OCI-M2 (cell line): ENCODE measurements around the gene MED12L.
"Not testable (repeated sequence)": the region's sequence is repeated elsewhere in the genome, so short reads cannot be mapped to it uniquely, and the experiment has no call there.

Experiments used
- DNase-seq: peaks from one replicate; lab custom pipeline; 2025; ENCODE audit not compliant: unreplicated experiment; lab: John Stamatoyannopoulos, UW

MED12L gene

DNA sequence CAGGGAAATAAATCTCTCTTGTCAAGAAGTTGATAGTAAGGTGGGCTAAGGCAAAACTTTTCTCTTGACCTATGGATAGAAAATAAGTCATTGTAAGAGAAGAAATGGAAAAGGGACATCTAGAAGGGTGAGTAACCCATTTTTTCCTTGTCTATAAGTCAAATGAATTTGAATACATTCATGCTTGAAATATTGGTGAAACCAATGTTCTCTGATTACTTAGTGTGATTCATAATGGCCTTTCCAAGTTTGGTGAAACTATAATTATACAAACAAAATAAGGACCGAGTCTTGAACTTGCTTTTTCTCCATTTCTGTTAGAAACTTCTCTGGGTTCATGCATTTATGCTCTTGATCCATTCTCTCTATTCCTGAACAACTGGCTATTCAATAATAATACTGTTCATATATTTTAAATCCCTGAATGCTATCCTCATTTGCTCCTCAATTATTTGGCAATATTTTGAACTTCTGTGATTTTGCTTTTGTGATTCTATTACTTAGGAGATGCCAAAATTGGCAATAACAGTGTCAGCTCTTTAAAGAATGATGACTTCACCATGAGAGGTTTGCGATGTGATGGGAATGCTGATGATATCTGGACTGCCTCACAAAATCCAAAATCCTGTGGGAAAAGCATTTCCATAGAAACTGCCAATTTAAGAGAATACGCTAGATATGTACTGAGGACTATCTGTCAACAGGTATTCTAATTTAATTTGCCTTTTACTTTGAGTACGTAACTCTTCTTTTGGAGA lies 286.8 kb downstream of the MED12L start:
- DNase-seq = no peak

DNA sequence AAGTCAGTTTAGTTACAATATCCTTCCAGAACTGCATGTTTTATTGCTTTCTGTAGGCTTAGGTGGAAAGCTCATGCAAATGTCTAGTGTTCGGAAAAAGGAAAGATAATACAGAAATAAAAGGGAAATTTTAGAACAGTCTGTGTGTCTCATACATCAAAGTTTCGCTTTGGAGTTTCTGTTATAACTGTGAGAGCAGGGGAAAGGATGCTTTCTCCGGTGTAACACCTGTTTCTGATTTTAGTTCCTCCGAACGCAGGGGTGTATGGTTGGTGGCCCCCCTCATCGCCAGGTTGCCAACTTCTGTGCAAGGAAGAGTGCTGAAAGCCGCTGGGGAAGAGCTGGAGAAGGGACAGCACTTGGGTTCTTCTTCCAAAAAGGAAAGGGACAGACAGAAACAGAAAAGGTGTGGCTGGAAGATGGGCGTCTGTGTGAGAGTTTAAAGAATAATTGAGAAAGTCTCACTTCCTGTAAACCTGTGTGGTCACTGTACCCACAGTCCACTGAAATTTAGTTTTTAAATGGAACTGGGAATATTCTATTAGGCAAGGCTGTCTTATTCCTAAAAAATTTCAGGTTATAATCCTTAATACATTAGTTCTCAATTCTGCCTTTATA lies 292.4 kb downstream of the MED12L start:
- DNase-seq = no peak

DNA sequence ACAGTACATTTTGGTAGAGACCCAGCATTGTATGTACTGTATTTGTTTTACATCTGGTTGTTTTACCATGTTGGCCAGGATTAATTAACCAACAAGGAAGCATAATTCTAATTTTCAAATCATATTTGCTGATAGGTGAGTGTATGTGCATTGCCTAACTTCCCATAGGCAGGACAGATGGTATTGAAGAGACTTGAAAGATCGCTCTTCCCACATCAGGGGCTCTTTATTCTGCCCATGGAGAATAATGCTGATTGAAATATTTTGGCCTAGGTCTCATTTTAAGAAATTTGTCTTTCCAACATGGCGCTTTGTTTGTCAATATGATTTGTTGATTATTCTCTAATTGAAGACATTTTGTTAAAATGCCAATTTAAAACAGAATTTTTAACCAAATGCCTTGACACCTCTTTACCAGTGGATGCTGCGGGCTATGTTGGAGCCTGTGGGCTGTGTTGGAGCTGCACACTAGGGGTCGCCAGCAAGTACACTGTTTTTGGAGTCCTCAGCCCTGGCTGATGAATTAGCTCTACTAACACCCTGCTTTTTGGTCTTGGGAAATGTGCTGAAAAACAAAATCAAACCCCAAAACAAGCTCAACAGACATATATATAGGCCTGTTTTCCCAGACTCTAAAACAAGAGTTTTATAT lies 293.7 kb downstream of the MED12L start:
- no peak for DNase-seq

- no peak for DNase-seq
Measured at GRCh38 chr3:151382671-151383070, 297.2 kb downstream of the MED12L start.

- DNase-seq = no peak
Measured at GRCh38 chr3:151383111-151383510, 297.6 kb downstream of the MED12L start.

DNA sequence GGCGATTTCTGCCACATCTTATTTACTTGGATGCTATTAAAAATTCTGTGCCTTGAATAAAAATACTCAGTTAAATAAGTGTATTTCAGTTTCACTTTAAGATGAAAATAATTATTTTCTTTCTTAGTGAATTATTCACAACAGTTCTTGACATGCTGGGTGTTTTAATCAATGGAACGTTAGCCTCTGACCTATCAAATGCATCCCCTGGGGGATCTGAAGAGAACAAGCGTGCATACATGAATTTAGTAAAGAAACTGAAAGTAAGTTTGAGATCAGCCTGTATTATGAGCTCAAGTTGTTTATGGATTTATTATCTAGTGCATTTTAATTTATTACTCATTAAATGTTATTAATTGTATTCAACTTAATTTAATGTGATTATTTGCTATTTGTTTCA lies 298.5 kb downstream of the MED12L start:
- DNase-seq = no peak

DNA sequence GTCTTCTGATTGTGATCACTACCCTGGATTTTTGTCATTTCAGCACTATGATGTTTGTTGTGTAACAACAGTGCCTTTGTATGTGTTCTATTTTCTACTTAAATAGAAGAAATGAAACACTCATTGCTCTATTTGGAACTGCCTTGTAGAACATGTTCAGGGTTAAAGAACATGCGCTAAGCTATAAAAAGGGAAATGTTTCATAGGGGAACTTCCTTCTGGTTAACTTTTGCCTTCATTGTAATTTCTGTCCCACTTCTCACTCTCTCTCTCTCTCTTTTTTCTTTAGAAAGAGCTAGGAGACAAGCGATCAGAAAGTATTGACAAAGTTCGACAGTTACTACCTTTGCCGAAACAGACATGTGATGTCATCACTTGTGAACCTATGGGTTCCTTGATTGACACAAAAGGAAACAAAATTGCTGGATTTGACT lies 299.3 kb downstream of the MED12L start, which contains the start of gene P2RY12:
Gene P2RY12 (minus strand): TSS at position 13 of the 434 bp plus-strand sequence. CDS start 45,908 bp downstream, outside the sequence.
- DNase-seq = no peak

DNA sequence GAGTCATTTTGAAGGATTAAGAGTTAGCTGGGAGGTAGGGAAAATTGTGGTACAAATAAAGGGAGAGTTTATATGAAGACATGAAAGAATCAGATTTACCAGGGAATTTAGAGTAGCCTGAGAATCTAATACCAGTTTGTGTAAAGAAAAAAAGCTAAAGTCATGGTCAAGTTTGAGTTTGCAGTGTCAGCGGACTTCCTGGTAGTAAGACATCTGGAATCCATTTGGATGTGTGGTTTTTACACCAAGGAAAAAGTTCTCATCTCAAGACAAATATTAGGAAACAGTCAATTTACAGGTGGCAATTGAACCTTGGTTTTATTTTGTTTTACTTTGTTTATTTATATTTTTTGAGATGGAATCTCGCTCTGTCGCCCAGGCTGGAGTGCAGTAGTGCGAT lies 300.6 kb downstream of the MED12L start:
- no peak for DNase-seq

DNA sequence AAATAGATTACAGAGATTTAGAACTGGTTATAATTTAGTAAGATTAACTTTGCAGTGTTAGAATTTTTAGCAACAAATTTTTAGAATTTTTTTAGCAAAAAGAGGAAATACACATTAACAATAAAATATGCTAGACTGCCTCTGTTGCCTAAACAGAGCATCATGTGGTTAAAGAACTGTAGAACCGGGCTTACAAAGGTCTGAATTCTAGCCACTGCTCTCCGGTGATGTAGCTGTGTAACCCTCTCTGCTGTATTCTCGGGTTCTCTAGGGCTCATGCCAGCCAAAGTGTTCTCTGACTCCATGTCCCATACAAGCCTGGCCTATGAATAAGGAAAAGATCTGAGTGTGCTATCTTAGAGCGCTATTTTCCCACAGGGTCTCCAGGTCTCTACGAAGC lies 302.0 kb downstream of the MED12L start:
- no peak for DNase-seq

DNA sequence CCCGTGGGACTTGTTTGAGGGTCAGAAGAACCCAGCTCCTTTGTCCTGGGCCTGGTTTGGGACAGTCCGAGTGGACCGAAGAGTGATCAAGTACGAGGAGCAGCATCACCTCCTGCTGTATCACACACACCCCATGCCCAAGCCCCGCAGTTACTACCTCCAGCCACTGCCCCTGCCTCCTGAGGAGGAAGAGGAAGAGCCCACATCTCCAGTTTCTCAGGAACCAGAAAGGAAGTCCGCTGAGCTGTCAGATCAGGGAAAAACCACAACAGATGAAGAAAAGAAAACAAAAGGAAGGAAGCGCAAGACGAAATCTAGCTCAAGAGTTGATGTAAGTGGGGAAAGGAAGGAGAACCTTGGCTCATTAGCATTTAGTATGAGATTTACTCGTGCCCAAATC lies 302.4 kb downstream of the MED12L start:
- DNase-seq = no peak

DNA sequence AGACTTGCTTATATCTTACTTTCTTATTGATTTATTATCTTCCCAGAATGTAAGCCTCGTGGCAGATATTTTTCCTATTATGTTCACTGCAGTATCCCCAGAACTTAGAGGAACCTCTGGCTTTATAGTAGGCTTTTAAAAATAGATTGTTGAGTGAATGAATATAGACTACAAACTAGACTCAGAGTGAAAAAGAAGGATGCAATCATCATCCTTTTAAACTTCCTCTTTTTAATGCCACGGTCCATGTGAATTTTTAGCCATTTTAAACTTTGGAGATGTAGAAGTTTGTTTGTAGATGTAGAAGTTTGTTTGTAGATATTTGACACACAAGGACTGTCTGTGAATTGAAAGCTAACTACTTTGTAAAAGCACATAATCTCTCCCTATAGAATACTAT lies 306.3 kb downstream of the MED12L start:
- DNase-seq = no peak

DNA sequence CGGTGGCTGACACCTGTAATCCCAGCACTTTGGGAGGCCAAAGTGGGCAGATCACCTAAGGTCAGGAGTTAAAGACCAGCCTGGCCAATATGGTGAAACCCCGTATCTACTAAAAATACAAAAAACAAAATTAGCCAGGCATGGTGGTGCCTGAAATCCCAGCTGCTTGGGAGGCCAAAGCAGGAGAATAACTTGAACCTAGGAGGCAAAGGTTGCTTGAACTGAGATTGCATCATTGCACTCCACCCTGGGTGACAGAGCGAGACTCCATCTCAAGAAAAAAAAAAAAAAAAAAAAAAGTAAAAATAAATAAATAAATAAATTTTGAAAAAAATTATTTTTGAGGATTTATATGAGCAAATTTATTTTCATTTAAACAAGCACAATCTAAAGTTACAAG lies 306.7 kb downstream of the MED12L start:
- not testable (repeated sequence) for DNase-seq

DNA sequence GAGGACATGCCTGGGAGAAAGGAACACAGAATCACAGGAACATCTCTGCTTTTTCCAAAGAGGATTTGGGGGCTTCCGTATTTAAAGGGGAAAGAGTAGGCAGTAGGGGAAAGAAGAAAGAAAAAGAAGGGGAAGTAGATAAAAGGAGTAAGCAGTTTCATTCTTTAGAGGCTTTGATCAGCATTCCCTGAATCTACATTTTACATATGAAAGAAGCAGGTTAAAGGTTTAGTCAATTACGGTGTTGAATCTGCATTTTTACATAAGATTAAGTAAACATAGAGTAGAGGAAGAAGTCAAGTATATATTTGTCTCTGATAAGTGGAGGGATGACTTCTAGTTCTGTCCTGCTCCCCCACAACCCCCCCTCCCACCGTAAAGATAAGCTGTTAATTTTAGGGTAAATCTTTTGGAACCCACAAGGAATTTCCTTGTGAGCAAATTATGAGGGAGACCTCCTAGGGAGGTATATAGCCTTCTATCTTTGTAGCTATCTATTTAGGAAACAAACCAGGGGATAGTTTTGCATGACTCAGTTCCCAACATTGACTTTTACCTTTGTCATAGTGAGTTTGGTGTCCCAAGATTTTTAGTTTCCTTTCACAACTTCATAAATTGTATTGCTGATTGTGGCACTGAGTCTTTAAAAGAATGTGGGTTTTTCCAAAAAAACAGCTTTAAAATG lies 307.8 kb downstream of the MED12L start:
- DNase-seq = no peak

DNA sequence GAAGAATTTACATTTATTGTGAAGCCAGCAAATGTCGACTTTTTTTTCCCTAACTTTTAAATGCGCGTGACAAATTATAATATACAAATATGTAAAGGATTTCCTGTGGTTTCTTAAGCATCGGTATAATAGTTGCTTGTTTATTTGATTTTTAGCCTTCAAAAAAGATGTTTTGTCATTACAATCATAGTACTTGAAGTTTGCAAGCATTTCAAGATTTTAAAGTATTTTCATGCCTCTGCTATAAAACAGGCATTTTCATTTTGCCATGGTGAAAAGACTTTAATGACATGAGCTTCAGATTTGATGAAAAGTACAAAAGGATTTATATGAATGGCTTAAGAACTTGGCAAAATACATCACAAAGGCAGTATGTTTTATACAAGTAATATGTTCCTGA lies 308.5 kb downstream of the MED12L start:
- no peak for DNase-seq

GRCh38 chr3:151394611-151395010 lies 309.1 kb downstream of the MED12L start:
- DNase-seq = no peak

- DNase-seq = no peak
Measured at GRCh38 chr3:151395806-151396205, 310.3 kb downstream of the MED12L start.

DNA sequence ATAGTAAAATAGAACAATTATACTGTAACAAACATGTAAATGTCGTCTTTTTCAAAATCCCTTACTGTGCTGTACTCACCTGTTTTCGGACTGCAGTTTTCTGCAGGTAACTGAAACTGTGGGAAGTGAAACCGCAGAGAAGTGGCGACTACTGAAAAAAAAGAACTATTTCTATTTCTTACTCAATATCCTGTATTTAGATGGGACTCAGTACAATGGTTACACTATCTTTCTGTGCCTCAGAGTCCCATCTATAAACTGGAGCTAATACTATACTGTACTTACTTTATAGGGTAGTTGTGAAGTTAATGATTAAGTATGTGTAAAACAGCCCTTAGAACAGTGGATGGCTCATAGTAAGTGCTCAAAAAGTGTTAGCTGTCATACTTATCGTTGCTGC lies 313.4 kb downstream of the MED12L start:
- DNase-seq = no peak

DNA sequence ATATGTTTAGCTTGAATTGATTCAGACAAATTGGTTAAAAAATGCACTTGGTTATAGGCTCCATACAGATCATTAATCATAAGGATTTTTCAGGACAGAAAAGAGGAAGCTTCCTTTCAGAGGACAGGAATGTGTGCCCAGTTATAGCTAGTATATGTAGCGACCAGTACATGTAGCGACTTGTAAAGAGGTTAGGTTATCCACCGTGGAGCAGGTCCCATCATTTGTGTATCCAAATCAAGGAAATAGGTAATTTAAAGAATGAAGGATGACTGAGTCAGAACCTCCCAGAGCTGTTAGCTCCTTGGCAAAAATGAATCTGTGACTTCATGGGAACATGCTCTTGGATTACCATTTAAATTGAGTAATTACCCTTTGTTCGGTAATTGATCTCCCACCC lies 314.9 kb downstream of the MED12L start:
- DNase-seq = no peak

GRCh38 chr3:151402349-151402748 lies 316.9 kb downstream of the MED12L start:
- no peak for DNase-seq

DNA sequence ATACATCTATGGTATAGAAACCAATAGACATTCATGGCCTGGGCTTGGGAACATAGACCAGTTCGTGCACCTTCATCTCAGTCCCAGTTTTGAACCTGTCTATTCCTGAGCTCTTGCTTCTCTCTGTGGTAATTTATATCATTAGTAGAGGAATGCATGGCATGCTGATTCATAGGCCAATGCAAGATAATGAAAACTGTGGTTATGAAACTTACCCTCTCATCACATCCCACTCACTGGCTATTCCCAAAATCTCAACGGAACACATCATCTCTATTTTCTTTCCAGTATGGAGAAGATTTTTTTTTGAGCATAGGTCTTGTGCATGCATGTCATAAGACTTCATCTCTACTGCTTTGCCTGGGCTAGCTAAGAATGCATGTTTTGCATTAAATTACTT lies 317.8 kb downstream of the MED12L start:
- DNase-seq = no peak

DNA sequence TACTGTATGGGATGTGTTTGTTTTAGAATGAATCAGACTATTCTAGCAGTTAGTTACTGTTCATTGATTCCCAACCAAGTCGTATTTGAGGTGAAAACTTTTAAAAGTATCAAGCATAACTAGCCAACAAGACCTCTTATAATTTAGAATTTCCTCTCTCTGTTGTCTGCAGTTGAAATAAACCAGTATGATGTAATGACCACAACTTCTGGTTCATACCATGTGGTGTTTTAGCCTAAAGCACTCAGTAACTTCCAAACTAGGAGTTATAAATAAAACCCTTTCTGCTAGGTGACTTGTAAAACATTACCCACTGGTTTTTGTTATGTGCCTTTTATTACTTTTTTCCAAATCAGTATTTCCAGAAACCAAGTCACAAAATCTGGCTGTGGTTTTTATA lies 318.9 kb downstream of the MED12L start:
- no peak for DNase-seq

DNA sequence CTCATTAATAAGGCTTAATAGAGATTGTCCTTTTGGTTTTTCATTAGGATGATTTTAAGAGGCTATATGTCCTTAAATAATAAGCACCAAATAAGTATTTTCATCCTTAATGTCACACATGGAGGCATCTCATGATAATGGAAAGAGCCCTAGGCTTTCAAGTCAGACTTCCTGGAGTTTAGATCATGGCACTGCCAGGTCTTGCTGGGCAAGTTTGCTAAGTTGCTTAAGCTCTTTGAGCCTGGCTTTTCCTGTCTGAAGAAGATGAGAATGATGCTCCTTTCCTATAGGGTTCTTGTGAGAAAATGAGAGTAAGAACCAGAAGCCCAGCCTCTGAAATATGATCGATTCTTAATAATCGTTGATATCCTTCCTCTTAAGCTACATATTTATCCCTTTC lies 322.5 kb downstream of the MED12L start:
- DNase-seq = no peak
